ENCODE results near the gene HOXA7.

- TF ChIP-seq PAX5 (IDR thresholded peaks at IDR 0.05; ENCODE audit: insufficient read depth, low read length, severe bottlenecking), result no peak
- TF ChIP-seq POLR2A (IDR thresholded peaks at IDR 0.05; ENCODE audit: low read depth, low read length), result no peak
These were observed 43.2 kb downstream of the HOXA7 start for GRCh38 chr7:27112955-27113949.
